HepG2 (cell line): ENCODE results near the gene ADSS2. TPM values are rescaled to one million over a fixed set of nuclear protein-coding genes. Genes with fewer than 3 reads are reported as not detected.

Experiments used
- ATAC-seq: fragments of 200-7000 bp; cut with Tn5 transposase; 3 replicates; pipeline ENCODE4 v1.9.1; 2020; ENCODE audit warnings: mild to moderate bottlenecking, moderate library complexity
- BruUV-seq: library from RNA; stranded (reverse); fragments of 400-500 nt; replicated peaks from 2 replicates; lab custom pipeline; 2021; lab: Mats Ljungman, UMichigan
- CTCF ChIA-PET: fragments of 300-600 bp; formaldehyde crosslinking; extraction: SDS; loops from one replicate; lab custom pipeline; 2021; ENCODE audit warnings: low total read pairs, inconsistent platforms, low intra/inter-chr PET ratio; lab: Yijun Ruan, JAX
- POLR2A ChIA-PET: fragments of 350-600 bp; sonication (Branson Sonifier 250); formaldehyde crosslinking; loops from one replicate; lab custom pipeline; 2020; ENCODE audit warnings: antibody characterized with exemption, inconsistent platforms; lab: Yijun Ruan, JAX
- DNase-seq: peaks from one replicate; pipeline ENCODE4 v3.0.0-alpha.2; 2015; ENCODE audit warnings: low spot score
- FAIRE-seq: peaks from 3 replicates; lab custom pipeline; 2011; peaks lifted over from hg19 to GRCh38; lab: Jason Lieb, UNC
- H2AFZ ChIP-seq: one replicate; pipeline ENCODE4 v1.6.1; 2011; ENCODE audit warnings: low read length, inconsistent platforms
- H3K27ac ChIP-seq: fragments of 300-600 bp; 3 replicates; pipeline ENCODE4 v1.8.0; 2011; ENCODE audit warnings: mixed run types, mild to moderate bottlenecking, mixed read lengths, low read length, inconsistent platforms; ENCODE audit not compliant: insufficient read depth; ENCODE audit errors: extremely low read length
- H3K27me3 ChIP-seq, 2 experiments: fragments of 200-600 bp in 1 of 2; 2 replicates in 1 of 2; 3 replicates in 1 of 2; pipeline versions ENCODE4 v1.6.0 to v1.8.0; 2011; ENCODE audit warnings: low read length in 2 of 2, mild to moderate bottlenecking in 2 of 2, moderate library complexity in 2 of 2, inconsistent platforms in 1 of 2; ENCODE audit not compliant: insufficient read depth in 2 of 2, control insufficient read depth in 1 of 2
- H3K36me3 ChIP-seq, 2 experiments: fragments of 200-600 bp in 1 of 2; replicated peaks in 1 of 2; 2 replicates in 1 of 2; 3 replicates in 1 of 2; pipeline versions ENCODE4 v1.5.1 to v1.8.0; 2011; ENCODE audit warnings: low read length in 2 of 2, inconsistent platforms in 1 of 2; ENCODE audit not compliant: insufficient read depth in 2 of 2, control insufficient read depth in 1 of 2
- H3K4me1 ChIP-seq: 2 replicates; pipeline ENCODE4 v1.5.1; 2012; ENCODE audit warnings: low read length, inconsistent platforms; ENCODE audit not compliant: insufficient read depth
- H3K4me2 ChIP-seq: 2 replicates; pipeline ENCODE4 v1.6.0; 2011; ENCODE audit warnings: low read depth, low read length, inconsistent platforms
- H3K4me3 ChIP-seq, 3 experiments: fragments of 200-600 bp in 1 of 3; sonication (generic), shearing (Covaris generic) in 1 of 3; replicated peaks in 1 of 3; 2 replicates each; pipeline ENCODE4 v1.5.1; 2011 to 2016; ENCODE audit warnings: low read length in 3 of 3, inconsistent platforms in 2 of 3, low read depth in 2 of 3, mild to moderate bottlenecking in 2 of 3, control low read depth in 1 of 3, mixed read lengths in 1 of 3; ENCODE audit not compliant: insufficient read depth in 1 of 3
- H3K79me2 ChIP-seq: one replicate; pipeline ENCODE4 v1.6.1; 2011; ENCODE audit warnings: low read length, inconsistent platforms; ENCODE audit not compliant: insufficient read depth
- H3K9ac ChIP-seq: 2 replicates; pipeline ENCODE4 v1.6.0; 2011; ENCODE audit warnings: mild to moderate bottlenecking, low read depth, low read length, inconsistent platforms; ENCODE audit not compliant: insufficient read depth
- H3K9me3 ChIP-seq: 2 replicates; pipeline ENCODE4 v1.5.1; 2012; ENCODE audit warnings: mild to moderate bottlenecking, low read length
- H4K20me1 ChIP-seq: 2 replicates; pipeline ENCODE4 v1.6.0; 2011; ENCODE audit warnings: inconsistent platforms, mild to moderate bottlenecking, low read length, moderate library complexity; ENCODE audit not compliant: insufficient read depth
- ATRX ChIP-seq: sonication (generic); formaldehyde crosslinking; IDR thresholded peaks from 2 replicates; pipeline ENCODE4 v1.4.0; 2020; ENCODE audit warnings: missing genetic modification reagents, borderline replicate concordance
- ELF3 ChIP-seq: IDR thresholded peaks from 2 replicates; pipeline ENCODE4 v1.6.1; 2016; ENCODE audit warnings: missing genetic modification reagents, missing compliant biosample characterization
- GABPA ChIP-seq, 2 experiments: IDR thresholded peaks; 2 replicates each; pipeline ENCODE4 v1.6.1; 2011 to 2016; ENCODE audit warnings: low read depth in 2 of 2, low read length in 1 of 2, missing biosample characterization in 1 of 2, missing genetic modification characterization in 1 of 2
- HNRNPLL ChIP-seq: fragments of 200-400 bp; formaldehyde crosslinking; IDR thresholded peaks from 2 replicates; pipeline ENCODE4 v1.6.1; 2017; ENCODE audit warnings: mild to moderate bottlenecking, low read depth, low read length; ENCODE audit not compliant: poor library complexity, severe bottlenecking
- KDM6A ChIP-seq: IDR thresholded peaks from 2 replicates; pipeline ENCODE4 v1.6.1; 2016; ENCODE audit warnings: low read depth
- MIER2 ChIP-seq: IDR thresholded peaks from 2 replicates; pipeline ENCODE4 v1.6.1; 2016; ENCODE audit warnings: missing biosample characterization, missing genetic modification reagents
- NR2F1 ChIP-seq, 2 experiments: fragments of 450-650 bp in 1 of 2; formaldehyde crosslinking in 1 of 2; IDR thresholded peaks; 2 replicates each; pipeline versions ENCODE4 v1.5.0 to v1.6.1; 2016 to 2020; ENCODE audit warnings: mild to moderate bottlenecking in 1 of 2, missing compliant biosample characterization in 1 of 2, missing genetic modification reagents in 1 of 2, moderate library complexity in 1 of 2
- PAX8 ChIP-seq: sonication (generic); formaldehyde crosslinking; IDR thresholded peaks from 2 replicates; pipeline ENCODE4 v1.8.0; 2022; ENCODE audit warnings: mild to moderate bottlenecking, missing genetic modification reagents, borderline replicate concordance
- REXO4 ChIP-seq: sonication (generic); formaldehyde crosslinking; IDR thresholded peaks from 2 replicates; pipeline ENCODE4 v1.8.0; 2022; ENCODE audit warnings: missing genetic modification reagents, mild to moderate bottlenecking, borderline replicate concordance
- TCF7 ChIP-seq: sonication (generic); IDR thresholded peaks from 2 replicates; pipeline ENCODE4 v1.6.1; 2016; ENCODE audit warnings: antibody characterized with exemption, low read depth
- ZBTB38 ChIP-seq: sonication (generic); formaldehyde crosslinking; IDR thresholded peaks from 2 replicates; pipeline ENCODE4 v1.5.1; 2020; ENCODE audit warnings: mild to moderate bottlenecking, missing genetic modification reagents
- ZMYM2 ChIP-seq: sonication (generic); formaldehyde crosslinking; IDR thresholded peaks from 2 replicates; pipeline ENCODE4 v1.8.0; 2022; ENCODE audit warnings: mild to moderate bottlenecking, missing genetic modification reagents
- ZNF446 ChIP-seq: sonication (generic); formaldehyde crosslinking; IDR thresholded peaks from 2 replicates; pipeline ENCODE4 v1.5.0; 2020; ENCODE audit warnings: mild to moderate bottlenecking, missing genetic modification reagents
- ZNF562 ChIP-seq: sonication (generic); formaldehyde crosslinking; IDR thresholded peaks from 2 replicates; pipeline ENCODE4 v1.8.0; 2022; ENCODE audit warnings: missing genetic modification reagents, borderline replicate concordance
- WGBS: methylation state at CpG from one replicate; pipeline ENCODE4 v1.1.6; 2017; ENCODE audit warnings: low lambda C conversion rate; 5-methylcytosine and 5-hydroxymethylcytosine counted together
- in situ Hi-C: cut with HindIII; loops from 2 replicates; pipeline ENCODE4 v1.10.0; 2017; ENCODE audit warnings: low pct_unique_long_range_greater_than_20kb; ENCODE audit not compliant: extremely low pct_ligation_motif_present
- intact Hi-C: fragments of 100-400 bp; cut with micrococcal nuclease; formaldehyde crosslinking; loops from one replicate; pipeline ENCODE4 v1.10.0; 2022; ENCODE audit not compliant: unreplicated experiment
- polyA plus RNA-seq, 8 experiments: library from polyadenylated mRNA; depleted of rRNA in 3 of 8; stranded (reverse) in 7 of 8; unstranded in 1 of 8; fragments of >200 nt; fragmentation: Illumina TruSeq in 4 of 8; extraction: Trizol in 4 of 8; gene quantifications; 2 replicates each; pipeline versions ENCODE4 v1.2.1 to v1.2.3, GENCODE V29; 2011 to 2016; ENCODE audit warnings: low read depth in 4 of 8, missing spikeins in 1 of 8, mixed read lengths in 1 of 8; ENCODE audit not compliant: insufficient read depth in 1 of 8
- total RNA-seq, 5 experiments: library from RNA; depleted of rRNA; stranded (reverse); fragments of >200 nt; fragmentation: Illumina TruSeq; extraction: Trizol; gene quantifications; 2 replicates each; pipeline ENCODE4 v1.2.3, GENCODE V29; 2016; ENCODE audit warnings: low read depth in 1 of 5
- TF ChIP-seq, protein P1 (sequence below): sonication (generic); formaldehyde crosslinking; IDR thresholded peaks from 2 replicates; pipeline ENCODE4 v1.4.0; 2020; ENCODE audit warnings: low read depth, mild to moderate bottlenecking, missing genetic modification reagents

The ADSS2 gene
- total and polyA plus RNA-seq, 2 of the 13 experiments (the other 11 are each of a cell fraction or from before 2014, with no cell fraction given), result 15.1 to 43.4 TPM

DNA sequence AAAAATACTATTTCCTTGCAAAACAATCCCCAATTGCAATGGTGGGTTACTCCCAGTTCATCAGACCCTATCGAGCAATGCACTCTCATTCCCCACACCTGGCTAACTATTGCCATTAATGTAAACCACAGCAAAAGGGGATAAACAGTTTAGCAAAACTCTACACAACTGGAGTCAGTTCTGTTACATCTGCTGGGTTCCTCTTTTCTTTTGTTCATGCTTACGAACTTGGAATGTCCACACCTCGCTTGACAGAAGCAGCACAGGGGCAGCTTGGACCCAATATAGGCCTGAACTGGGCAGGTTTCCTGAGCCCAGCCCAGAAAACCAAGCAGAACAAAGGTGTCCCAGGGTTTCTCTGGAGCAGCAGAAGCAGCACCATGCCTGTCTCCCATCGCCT, 57.4 kb downstream of the ADSS2 start:
- in situ Hi-C loops (no loop called here), intact Hi-C loops (no loop called here)
- Histone ChIP-seq H3K4me3 (no peak overlapping the region), H3K27ac (no peak overlapping the region), H3K4me2 (no peak overlapping the region), H3K27me3 (no peaks in the 10 kb centered on the region), H3K9me3 (no peaks in the 10 kb centered on the region), H3K79me2 (no peaks in the 10 kb centered on the region), H3K9ac (no peak overlapping the region), H3K4me1 (peaks cover 9% of the 10 kb centered on the region; the same call in 1 of the 2 replicates), H4K20me1 (no peaks in the 10 kb centered on the region), H2AFZ (no peak overlapping the region), H3K36me3 (no peaks in the 10 kb centered on the region)
- 88% methylated on average over 2 of the region's 4 CpGs for WGBS
- ATAC-seq (no peak), FAIRE-seq (no peak), DNase-seq (no peak)
- ChIA-PET POLR2A (interaction anchor here (0.9 kb wide), 1 partner anchor 21 kb away, joined by 3 read pairs; no protein-coding TSS in a partner anchor), CTCF (no interaction called here)
- TF ChIP-seq ZNF446 (CRISPR knock-in tag) (no peak), PAX8 (CRISPR knock-in tag) (no peak), ZMYM2 (CRISPR knock-in tag) (no peak), KDM6A (CRISPR knock-in tag) (no peak), ZNF562 (CRISPR knock-in tag) (no peak), TCF7 (no peak), NR2F1 (CRISPR knock-in tag; IDR thresholded peaks at IDR 0.05) (no peak), GABPA (IDR thresholded peaks at IDR 0.05; ENCODE audit: low read depth, low read length) (no peak), GABPA (CRISPR knock-in tag; IDR thresholded peaks at IDR 0.05; ENCODE audit: low read depth) (no peak), HNRNPLL (no peak), ELF3 (CRISPR knock-in tag) (no peak), MIER2 (CRISPR knock-in tag) (no peak), ZBTB38 (CRISPR knock-in tag) (no peak), ATRX (CRISPR knock-in tag) (no peak), REXO4 (CRISPR knock-in tag) (no peak)
- TF ChIP-seq, protein P1, sequence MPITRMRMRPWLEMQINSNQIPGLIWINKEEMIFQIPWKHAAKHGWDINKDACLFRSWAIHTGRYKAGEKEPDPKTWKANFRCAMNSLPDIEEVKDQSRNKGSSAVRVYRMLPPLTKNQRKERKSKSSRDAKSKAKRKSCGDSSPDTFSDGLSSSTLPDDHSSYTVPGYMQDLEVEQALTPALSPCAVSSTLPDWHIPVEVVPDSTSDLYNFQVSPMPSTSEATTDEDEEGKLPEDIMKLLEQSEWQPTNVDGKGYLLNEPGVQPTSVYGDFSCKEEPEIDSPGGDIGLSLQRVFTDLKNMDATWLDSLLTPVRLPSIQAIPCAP (CRISPR knock-in tag), result no peak
- BruUV-seq, result no TSS peak
